ENCODE measurements around the gene GREM2.

GRCh38 chr1:240619357-240619756 is 7.4 kb upstream of the GREM2 start:
- TF ChIP-seq CTCF (IDR thresholded peaks at IDR 0.05): no peak
- TF ChIP-seq POLR2A (IDR thresholded peaks at IDR 0.05): no peak
